ENCODE measurements around the gene LACC1.
A peak's percentile ranks its signal among the peaks of the same experiment; 100 is the strongest.

LACC1 gene

GRCh38 chr13:43894438-43894837, 14.7 kb downstream of the LACC1 start:
- no peak for DNase-seq

- DNase-seq: no peak
These were observed 16.2 kb downstream of the LACC1 start for GRCh38 chr13:43895940-43896339.

- peak; percentile 20 for DNase-seq
These were observed 25.8 kb downstream of the LACC1 start for GRCh38 chr13:43905435-43906031.

GRCh38 chr13:43908156-43909126, 28.7 kb downstream of the LACC1 start:
- no peak for DNase-seq

DNA sequence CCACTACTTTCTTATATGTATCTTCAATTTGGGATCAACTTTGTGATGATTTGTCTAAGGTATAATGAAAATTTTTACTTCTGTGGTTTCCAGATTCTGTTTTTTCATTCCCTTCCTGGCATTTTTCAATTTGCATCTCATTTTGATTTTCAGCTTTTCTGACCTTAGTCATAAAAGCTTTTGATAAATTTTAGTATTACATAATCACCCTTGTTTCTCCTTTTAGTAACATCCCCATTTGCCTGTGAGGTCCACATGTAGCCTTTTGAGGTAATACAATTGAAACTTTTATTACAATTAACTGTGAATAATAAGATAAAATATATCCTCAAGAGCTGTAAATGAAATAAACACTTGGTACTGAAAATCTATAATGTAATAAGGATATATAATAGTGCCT, 31.2 kb downstream of the LACC1 start:
- no peak for DNase-seq

- DNase-seq: no peak
These were observed 31.6 kb downstream of the LACC1 start for GRCh38 chr13:43911278-43911677.

- no peak for DNase-seq
These were observed 32.2 kb downstream of the LACC1 start for GRCh38 chr13:43911871-43912270.

DNA sequence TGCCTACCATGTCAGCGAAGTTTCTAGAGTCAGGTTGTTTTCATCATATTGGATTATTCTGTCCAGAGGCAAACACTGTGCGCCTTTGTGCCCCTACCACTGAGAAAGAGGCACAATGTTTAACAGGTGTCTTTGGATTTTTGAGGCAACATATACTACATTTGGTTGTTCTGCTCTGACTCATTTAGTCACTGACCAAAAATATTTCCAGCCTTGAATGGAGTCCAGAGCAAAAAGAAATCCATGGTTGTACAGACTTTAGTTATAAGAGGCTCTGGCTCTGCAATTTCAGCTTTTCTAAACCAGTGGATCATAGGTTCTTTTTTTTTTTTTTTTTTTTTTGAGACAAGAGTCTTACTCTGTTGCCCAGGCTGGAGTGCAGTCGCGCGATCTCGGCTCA, 35.7 kb downstream of the LACC1 start:
- no peak for DNase-seq

- DNase-seq: no peak
These were observed 37.1 kb downstream of the LACC1 start for GRCh38 chr13:43916828-43917227.

DNA sequence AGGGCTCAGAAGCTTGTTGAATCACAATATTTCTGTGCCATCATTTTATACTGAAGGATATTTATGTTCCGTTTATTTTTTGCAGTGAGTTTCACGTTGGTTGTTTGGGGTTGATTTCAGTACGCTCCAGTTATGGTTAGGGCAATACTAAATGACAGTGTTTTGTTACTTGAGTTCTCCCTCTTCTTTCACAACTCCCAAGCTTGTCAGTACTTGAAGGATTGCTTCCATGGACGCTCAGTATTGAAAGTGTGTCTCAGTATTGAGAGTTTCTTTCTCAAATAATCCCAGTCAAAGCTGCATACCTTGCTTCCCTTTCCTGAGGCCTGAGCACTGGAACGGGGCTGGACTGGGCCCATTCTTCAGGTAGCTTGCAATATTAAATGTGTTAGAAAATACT, 38.9 kb downstream of the LACC1 start:
- DNase-seq: no peak

GRCh38 chr13:43920965-43921674, 41.4 kb downstream of the LACC1 start:
- no peak for DNase-seq

DNA sequence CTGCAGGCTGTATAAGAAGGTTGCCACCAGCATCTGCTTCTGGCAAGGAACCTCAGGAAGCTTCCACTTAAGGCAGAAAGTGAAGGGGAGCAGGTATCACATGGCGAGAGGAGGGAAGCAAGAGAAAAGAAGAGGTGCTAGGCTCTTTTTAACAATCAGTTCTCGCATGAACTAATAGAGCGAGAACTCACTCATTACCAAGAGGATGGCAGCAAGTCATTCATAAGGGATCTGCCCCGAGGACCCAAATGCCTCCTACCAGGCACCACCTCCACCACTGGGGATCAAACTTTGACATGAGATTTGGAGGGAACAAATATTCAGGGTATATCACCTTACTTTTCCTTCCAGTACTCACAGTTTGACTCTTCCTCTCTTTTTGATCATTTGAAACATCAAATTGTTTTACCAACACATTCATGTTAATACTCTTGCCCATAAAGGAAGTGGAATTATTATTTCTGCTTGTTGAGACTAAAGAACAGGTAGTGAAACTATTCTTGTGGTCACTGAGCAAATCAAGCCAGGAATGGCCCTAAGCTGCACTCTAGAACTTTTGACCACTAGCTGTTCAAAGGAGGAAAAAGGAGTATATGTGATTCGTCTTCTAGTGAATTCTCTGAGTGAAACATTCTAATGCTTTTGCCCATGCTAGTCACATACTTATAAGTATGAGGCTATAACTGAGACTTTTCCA, 45.0 kb downstream of the LACC1 start:
- no peak for DNase-seq

DNA sequence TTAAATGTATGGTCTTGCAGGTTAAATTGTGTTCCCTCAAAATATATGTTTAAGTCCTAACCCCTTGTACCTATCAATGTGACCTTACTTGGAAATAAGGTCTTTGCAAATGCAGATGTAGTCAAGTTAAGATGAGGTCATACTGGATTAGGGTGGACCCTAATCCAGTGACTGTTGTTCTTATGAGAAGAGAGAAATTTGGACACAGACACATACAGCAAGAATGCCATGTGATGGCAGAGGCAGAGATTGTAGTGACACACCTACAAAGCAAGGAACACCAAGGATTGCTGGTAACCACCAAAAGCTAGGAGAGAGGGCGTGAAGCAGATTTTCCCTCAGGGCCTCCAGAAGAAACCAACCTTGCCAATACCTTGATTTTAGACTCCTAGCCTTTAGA, 50.2 kb downstream of the LACC1 start:
- DNase-seq: no peak

DNA sequence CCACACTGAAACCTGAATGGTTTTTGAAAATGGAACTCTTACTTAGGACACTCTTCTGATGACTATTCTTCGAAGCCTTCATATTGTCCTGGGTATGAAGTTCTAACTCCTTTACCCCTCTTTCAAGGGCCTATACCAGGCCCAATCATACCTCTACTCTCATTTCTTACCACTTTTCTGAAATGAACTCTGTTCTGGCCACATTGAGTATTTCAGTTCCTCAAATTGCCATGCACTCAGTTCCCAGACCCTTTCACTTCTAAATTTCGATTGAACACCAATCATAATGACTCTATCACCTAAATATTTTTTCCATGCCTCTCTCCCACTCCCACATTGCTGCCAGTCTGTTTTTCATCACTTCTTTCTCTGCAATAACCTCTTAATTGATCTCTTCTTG, 53.7 kb downstream of the LACC1 start:
- no peak for DNase-seq

DNA sequence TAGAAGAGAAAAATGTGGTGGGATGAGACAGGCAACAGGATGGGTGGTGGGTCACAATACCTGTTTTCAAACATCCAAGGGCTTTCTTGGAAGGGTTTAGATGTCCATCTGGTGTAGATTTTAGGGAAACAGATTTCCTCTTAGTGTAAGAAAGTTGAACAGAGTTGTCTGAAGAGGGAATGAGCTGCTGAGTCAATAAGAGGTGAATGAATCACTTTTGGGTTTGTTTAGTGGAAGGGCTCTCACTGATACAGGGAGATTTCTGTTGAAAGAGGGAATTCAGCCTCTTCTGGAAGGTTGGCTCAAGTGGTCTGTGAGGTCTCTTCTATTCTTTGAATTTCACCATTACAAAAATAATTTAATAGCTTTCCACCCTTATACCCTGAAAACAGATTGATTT, 54.6 kb downstream of the LACC1 start:
- no peak for DNase-seq

DNA sequence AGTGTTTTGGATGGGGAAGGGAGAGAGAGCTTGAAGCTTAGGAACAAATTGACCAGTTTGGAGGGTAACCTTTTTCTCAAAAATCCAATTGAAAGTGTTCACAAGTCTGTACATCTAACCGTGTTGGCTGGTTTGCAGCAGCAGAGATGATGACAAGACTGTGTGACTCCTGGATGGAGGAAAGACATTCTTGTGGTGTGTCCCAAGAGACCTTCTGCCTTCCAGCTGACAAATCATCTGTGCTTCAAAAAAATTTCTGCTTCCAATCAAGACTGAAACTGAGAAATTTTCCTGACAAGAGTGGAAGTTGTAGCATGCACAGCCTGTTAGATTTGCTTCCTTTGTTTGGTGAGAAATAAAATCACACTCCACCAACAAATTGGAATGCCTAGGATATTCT, 56.2 kb downstream of the LACC1 start:
- no peak for DNase-seq

DNA sequence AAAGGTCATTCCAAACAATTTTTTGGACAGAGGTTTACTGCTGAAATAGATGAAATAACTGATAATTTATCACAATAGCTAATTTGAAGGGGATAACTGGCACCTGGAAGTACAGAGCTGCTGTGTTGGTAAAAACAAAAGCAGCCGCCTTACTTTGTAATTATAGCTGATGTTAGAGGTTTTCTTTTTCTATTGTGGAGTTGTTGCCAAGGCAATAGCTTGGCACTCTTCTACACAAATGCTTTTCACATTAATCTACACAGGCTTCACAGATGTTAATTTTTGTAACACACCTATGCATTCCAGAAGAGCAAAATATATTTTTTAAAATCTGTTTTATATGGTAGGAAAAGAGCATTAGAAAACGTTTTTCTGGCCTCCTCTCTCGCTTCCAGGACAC, 56.9 kb downstream of the LACC1 start:
- DNase-seq: no peak

DNA sequence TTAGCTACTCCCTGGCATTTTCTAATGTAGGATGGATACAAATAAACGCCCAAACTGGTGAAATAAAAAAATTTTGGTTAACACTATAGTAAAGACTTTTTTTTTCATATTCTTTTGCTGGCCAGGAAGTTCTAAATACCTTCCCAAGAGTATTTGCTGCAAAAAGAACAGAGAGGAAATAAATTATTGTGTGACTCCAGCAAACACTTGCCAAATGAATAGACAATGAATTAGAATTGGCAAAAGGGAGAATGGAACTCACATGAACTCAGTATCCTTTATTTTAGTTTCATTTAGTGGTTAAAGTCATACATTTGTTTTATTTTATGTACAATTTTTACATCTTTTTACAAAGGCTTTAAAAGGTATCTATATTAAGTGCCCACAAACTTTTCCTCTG, 58.1 kb downstream of the LACC1 start:
- DNase-seq: no peak

DNA sequence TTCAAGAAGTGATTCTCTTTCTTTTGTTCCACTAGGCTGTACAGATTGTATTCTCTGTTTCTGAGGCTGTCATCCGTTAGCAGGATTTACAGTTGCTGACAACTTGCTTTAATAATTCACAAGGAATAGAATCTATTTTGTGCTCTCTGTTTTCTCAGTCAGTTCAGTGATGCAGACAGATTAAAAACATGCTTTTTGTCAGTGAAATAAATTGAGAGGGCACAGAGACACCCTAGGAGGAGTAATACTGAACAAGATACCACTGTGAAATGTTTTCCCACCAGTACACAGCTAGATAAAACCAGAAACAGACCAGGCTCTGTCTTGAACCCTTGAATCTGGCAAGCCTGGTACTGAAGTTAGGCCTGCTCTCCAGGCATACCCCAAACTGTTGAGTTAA, 58.7 kb downstream of the LACC1 start:
- DNase-seq: no peak

DNA sequence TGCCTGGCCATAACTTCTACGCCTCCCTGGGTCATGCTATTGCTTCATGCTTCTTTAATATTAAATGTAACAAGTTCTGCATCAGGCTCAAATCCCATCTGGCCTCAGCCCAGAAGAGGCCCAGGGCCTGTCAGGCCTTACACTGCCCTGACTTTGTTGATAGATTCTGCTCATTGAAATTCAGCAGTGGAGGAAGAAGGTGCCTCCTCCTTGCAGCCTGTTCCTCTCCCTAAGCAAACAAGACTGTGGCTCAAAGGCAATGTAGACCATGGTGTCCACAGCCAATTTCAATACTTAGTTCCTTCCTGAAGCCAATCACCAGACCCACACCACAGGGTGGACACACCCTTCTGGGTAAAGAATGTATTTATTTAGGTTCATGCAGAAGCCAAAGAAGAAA, 59.4 kb downstream of the LACC1 start:
- no peak for DNase-seq

- no peak for DNase-seq
These were observed 62.6 kb downstream of the LACC1 start for GRCh38 chr13:43942286-43942685.

All from NCI-H2029 (cell line).